Tibial artery (tissue), 4 donors: ENCODE measurements around the gene TWF2.

Source experiments
- DNase-seq, 2 donors: peaks; one replicate each; pipeline ENCODE4 v3.0.0-alpha.2; 2019
- H3K27ac ChIP-seq, 2 donors: fragments of 200-600 bp; sonication (generic) in 1 of 2; 1 replicate in 1 of 2; 2 replicates in 1 of 2; pipeline ENCODE4 v1.5.1; 2018 to 2019; ENCODE audit warnings: mild to moderate bottlenecking in 1 of 2
- H3K27me3 ChIP-seq, 2 donors: fragments of 200-600 bp; sonication (generic) in 1 of 2; one replicate each; pipeline versions ENCODE4 v1.5.1 to v1.6.0; 2016 to 2019
- H3K36me3 ChIP-seq, 3 donors: fragments of 200-600 bp; sonication (generic) in 2 of 3; one replicate each; pipeline ENCODE4 v1.5.1; 2016 to 2019; ENCODE audit warnings: mild to moderate bottlenecking in 2 of 3
- H3K4me1 ChIP-seq, 4 donors: fragments of 200-600 bp; sonication (generic) in 2 of 4; 1 replicate in 3 of 4; 2 replicates in 1 of 4; pipeline ENCODE4 v1.5.1; 2016 to 2019
- H3K4me3 ChIP-seq, 2 donors: fragments of 200-600 bp; sonication (generic) in 1 of 2; 1 replicate in 1 of 2; 2 replicates in 1 of 2; pipeline ENCODE4 v1.5.1; 2018 to 2019; ENCODE audit warnings: mild to moderate bottlenecking in 2 of 2
- H3K9me3 ChIP-seq, 3 donors: fragments of 200-600 bp; sonication (generic) in 1 of 3; one replicate each; pipeline ENCODE4 v1.5.1; 2016 to 2019
- CTCF ChIP-seq, 2 experiments: fragments of 200-600 bp in 1 of 2; fragments of 450-650 bp in 1 of 2; IDR thresholded peaks; one replicate each; pipeline ENCODE4 v1.5.1; 2017 to 2019; ENCODE audit warnings: antibody characterized with exemption in 2 of 2, mild to moderate bottlenecking in 1 of 2, moderate library complexity in 1 of 2
- intact Hi-C: fragments of 100-400 bp; cut with DNase I; formaldehyde crosslinking; loops from one replicate; pipeline ENCODE4 v1.15.0; 2023; ENCODE audit warnings: low total_unique reads

Gene TWF2

GRCh38 chr3:52281981-52282801, 43.2 kb upstream of the TWF2 start:
- Histone ChIP-seq H3K27ac (peak overlapping the region in 1 of 2 donors; percentile 33), H3K27me3 (no peaks in the 10 kb centered on the region), H3K9me3 (no peaks in the 10 kb centered on the region), H3K4me3 (no peak overlapping the region), H3K4me1 (peaks cover 0 to 38% (median 22%) of the 10 kb centered on the region in 4 donors), H3K36me3 (no peaks in the 10 kb centered on the region)
- no peak for TF ChIP-seq CTCF (IDR thresholded peaks at IDR 0.05)
- intact Hi-C loops, result no loop called here
- DNase-seq, result no peak

GRCh38 chr3:52280050-52280461, 41.1 kb upstream of the TWF2 start:
- Histone ChIP-seq H3K27ac (peak overlapping the region; percentile 96 to 99), H3K4me3 (peak overlapping the region; percentile 87 to 95), H3K36me3 (no peaks in the 10 kb centered on the region), H3K4me1 (peaks cover 0 to 49% (median 32%) of the 10 kb centered on the region in 4 donors), H3K9me3 (no peaks in the 10 kb centered on the region), H3K27me3 (no peaks in the 10 kb centered on the region)
- intact Hi-C loops, result no loop called here
- no peak for TF ChIP-seq CTCF (IDR thresholded peaks at IDR 0.05)
- DNase-seq, result no peak

GRCh38 chr3:52279596-52279995, 40.6 kb upstream of the TWF2 start:
- peaks cover 0 to 54% (median 36%) of the 10 kb centered on the region in 4 donors for H3K4me1 ChIP-seq

GRCh38 chr3:52278510-52279069, 39.6 kb upstream of the TWF2 start, which contains the start of gene WDR82:
Gene WDR82, minus strand, starts transcription at chr3:52278649. Its CDS starts 288 bp downstream, at chr3:52278361.
- Histone ChIP-seq H3K4me3 (peak within 1 kb of the TSS; percentile 87 to 95), H3K27ac (peak within 1 kb of the TSS; percentile 96 to 99), H3K27me3 (no peaks in the 10 kb centered on the region), H3K4me1 (peaks cover 0 to 64% (median 45%) of the 10 kb centered on the region in 4 donors), H3K36me3 (peaks cover 0 to 5% (median 4%) of the 10 kb centered on the region in 3 donors), H3K9me3 (no peaks in the 10 kb centered on the region)
- DNase-seq, result peak; percentile 95 to 98
- peak; percentile 41 to 42 for TF ChIP-seq CTCF (IDR thresholded peaks at IDR 0.05)
- intact Hi-C loops, result loop anchor here (2.0 kb wide), 1 partner anchor 40 kb away; the partner anchor contains the start of gene TWF2

More at GRCh38 chr3:52279596-52279995, 40.6 kb upstream of the TWF2 start:
- H3K27me3 ChIP-seq, result no peaks in the 10 kb centered on the region
- TF ChIP-seq CTCF (IDR thresholded peaks at IDR 0.05), result no peak
- H3K27ac ChIP-seq, result peak overlapping the region; percentile 96 to 99
- DNase-seq, result no peak
- H3K36me3 ChIP-seq, result peaks cover 0 to 3% (median 2%) of the 10 kb centered on the region in 3 donors
- no peaks in the 10 kb centered on the region for H3K9me3 ChIP-seq
- peak overlapping the region; percentile 87 to 95 for H3K4me3 ChIP-seq
- intact Hi-C loops, result loop anchor here (2.0 kb wide), 1 partner anchor 41 kb away; the partner anchor contains the start of gene TWF2

- DNase-seq, result peak in 1 of 2 donors; percentile 54
- TF ChIP-seq CTCF (IDR thresholded peaks at IDR 0.05), result peak; percentile 28 to 47
- Histone ChIP-seq H3K9me3 (no peaks in the 10 kb centered on the region), H3K27ac (peak overlapping the region; percentile 96 to 99), H3K27me3 (no peaks in the 10 kb centered on the region), H3K4me1 (peaks cover 0 to 69% (median 48%) of the 10 kb centered on the region in 4 donors), H3K36me3 (peaks cover 0 to 5% (median 4%) of the 10 kb centered on the region in 3 donors), H3K4me3 (peak overlapping the region; percentile 87 to 95)
- intact Hi-C loops, result loop anchor here (2.0 kb wide), 1 partner anchor 39 kb away; the partner anchor contains the start of gene TWF2
These were observed 39.1 kb upstream of the TWF2 start for GRCh38 chr3:52277972-52278509.
